ENCODE results near the gene ATP9A. TPM values are rescaled to one million over a fixed set of nuclear protein-coding genes. Genes with fewer than 3 reads are reported as not detected.

The ATP9A gene
- total RNA-seq, 3 donors from 2014 or later, result 0.30 to 1.2 (median 1.0) TPM

GRCh38 chr20:51713213-51713598 lies 55.0 kb downstream of the ATP9A start:
- H3K9me3 Mint-ChIP-seq, result no peaks in the 10 kb centered on the region
- DNase-seq, result no peak
- H3K4me1 Mint-ChIP-seq (ENCODE audit: low read depth), result peaks cover 6% of the 10 kb centered on the region
- H3K27me3 Mint-ChIP-seq (ENCODE audit: low read depth), result peaks cover 21% of the 10 kb centered on the region
- no peak for ATAC-seq
- H3K36me3 Mint-ChIP-seq (ENCODE audit: insufficient read depth), result no peaks in the 10 kb centered on the region
- H3K4me3 Mint-ChIP-seq, result no peak overlapping the region

- H3K27me3 Mint-ChIP-seq (ENCODE audit: low read depth), result peaks cover 15% of the 10 kb centered on the region
- H3K36me3 Mint-ChIP-seq (ENCODE audit: insufficient read depth), result no peaks in the 10 kb centered on the region
- peaks cover 6% of the 10 kb centered on the region for H3K4me1 Mint-ChIP-seq (ENCODE audit: low read depth)
- no peak for ATAC-seq
- H3K9me3 Mint-ChIP-seq, result no peaks in the 10 kb centered on the region
- DNase-seq, result no peak
- H3K4me3 Mint-ChIP-seq, result no peak overlapping the region
Measured at GRCh38 chr20:51712501-51713212, 55.5 kb downstream of the ATP9A start.

GRCh38 chr20:51711426-51711825 lies 56.8 kb downstream of the ATP9A start:
- ATAC-seq, result no peak
- peaks cover 6% of the 10 kb centered on the region for H3K4me1 Mint-ChIP-seq (ENCODE audit: low read depth)

GRCh38 chr20:51710361-51710894 lies 57.8 kb downstream of the ATP9A start:
- no peak for ATAC-seq
- Mint-ChIP-seq H3K4me1 (ENCODE audit: low read depth) (peaks cover 2% of the 10 kb centered on the region), H3K4me3 (no peak overlapping the region), H3K27me3 (ENCODE audit: low read depth) (peaks cover 12% of the 10 kb centered on the region), H3K9me3 (no peaks in the 10 kb centered on the region), H3K36me3 (ENCODE audit: insufficient read depth) (no peaks in the 10 kb centered on the region)
- DNase-seq, result no peak

More at GRCh38 chr20:51711426-51711825, 56.8 kb downstream of the ATP9A start:
- Mint-ChIP-seq H3K4me3 (no peak overlapping the region), H3K36me3 (ENCODE audit: insufficient read depth) (no peaks in the 10 kb centered on the region), H3K27me3 (ENCODE audit: low read depth) (peaks cover 14% of the 10 kb centered on the region), H3K9me3 (no peaks in the 10 kb centered on the region)
- DNase-seq, result no peak

GRCh38 chr20:51705400-51705799 lies 62.8 kb downstream of the ATP9A start:
- no peak overlapping the region for H3K4me3 Mint-ChIP-seq

DNA sequence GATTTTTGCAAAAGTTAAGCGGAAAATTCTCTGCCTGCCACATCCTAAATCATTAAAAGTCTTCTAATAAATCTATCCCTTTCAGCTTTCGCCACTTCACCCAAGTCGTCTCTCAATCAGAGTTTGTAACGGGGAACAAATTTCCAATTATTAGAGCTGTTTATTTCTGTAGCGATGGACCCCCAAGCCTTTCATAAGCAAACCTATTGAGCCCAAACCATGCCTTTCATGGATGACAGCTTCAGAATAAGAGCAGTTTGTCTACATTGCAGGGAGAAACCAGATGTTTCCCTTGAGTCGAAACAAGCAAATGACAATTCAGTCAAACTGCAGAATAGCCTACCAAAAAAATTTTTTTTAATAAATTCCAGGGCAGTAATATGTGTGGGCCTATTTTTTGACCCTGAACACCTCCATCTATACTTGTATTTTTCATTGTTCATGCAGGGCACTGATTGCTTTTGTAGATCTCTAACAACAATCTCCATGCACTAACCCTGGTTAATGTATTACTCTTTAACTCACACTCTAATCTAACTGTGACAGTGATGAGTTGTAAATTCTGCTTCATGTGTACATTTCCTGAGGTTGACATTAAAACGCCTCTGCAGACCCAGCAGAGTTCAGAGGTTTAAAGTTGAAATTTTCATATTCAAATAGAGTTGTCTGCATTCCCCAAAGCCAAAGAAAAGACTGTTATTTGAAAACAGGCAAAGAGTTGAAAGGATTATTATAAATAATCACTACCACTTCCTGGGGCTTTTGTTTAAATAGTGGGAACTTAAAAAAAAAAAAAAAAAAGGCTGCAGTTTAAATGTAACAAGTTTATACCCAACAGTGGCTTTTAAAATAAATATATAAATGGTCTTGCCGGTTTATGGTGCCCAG lies 64.5 kb downstream of the ATP9A start:
- H3K4me3 Mint-ChIP-seq, result no peak overlapping the region
- peaks cover 4% of the 10 kb centered on the region for H3K27me3 Mint-ChIP-seq (ENCODE audit: low read depth)
- DNase-seq, result no peak
- H3K4me1 Mint-ChIP-seq (ENCODE audit: low read depth), result no peaks in the 10 kb centered on the region
- H3K36me3 Mint-ChIP-seq (ENCODE audit: insufficient read depth), result no peaks in the 10 kb centered on the region
- H3K9me3 Mint-ChIP-seq, result no peaks in the 10 kb centered on the region
- ATAC-seq, result no peak

More at GRCh38 chr20:51705400-51705799, 62.8 kb downstream of the ATP9A start:
- Mint-ChIP-seq H3K9me3 (no peaks in the 10 kb centered on the region), H3K27me3 (ENCODE audit: low read depth) (peaks cover 4% of the 10 kb centered on the region), H3K36me3 (ENCODE audit: insufficient read depth) (no peaks in the 10 kb centered on the region), H3K4me1 (ENCODE audit: low read depth) (no peaks in the 10 kb centered on the region)
- no peak for DNase-seq
- no peak for ATAC-seq

DNA sequence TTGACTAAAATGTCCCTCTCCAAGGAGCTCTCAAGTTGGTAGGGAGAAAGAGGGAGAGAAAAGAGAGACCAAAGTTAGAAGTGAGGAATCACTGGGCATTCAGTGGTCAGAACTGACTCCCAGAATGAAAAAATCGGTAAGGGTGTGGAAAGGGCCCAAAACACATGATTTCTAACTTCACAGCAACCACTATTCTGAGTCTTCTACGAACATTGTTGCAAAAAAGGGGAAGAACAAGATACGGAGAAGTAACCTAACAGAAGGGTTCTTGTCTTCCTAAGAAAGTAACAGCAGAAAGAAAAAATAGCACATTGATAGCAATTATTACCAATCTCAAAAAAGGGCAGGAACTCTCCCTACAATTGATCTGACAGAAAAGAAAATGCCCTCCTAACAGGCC lies 65.6 kb downstream of the ATP9A start:
- ATAC-seq (no peak), DNase-seq (no peak)
- H3K9me3 Mint-ChIP-seq, result no peaks in the 10 kb centered on the region
- no peaks in the 10 kb centered on the region for H3K36me3 Mint-ChIP-seq (ENCODE audit: insufficient read depth)
- no peak overlapping the region for H3K4me3 Mint-ChIP-seq
- peaks cover 7% of the 10 kb centered on the region for H3K27me3 Mint-ChIP-seq (ENCODE audit: low read depth)
- no peaks in the 10 kb centered on the region for H3K4me1 Mint-ChIP-seq (ENCODE audit: low read depth)

DNA sequence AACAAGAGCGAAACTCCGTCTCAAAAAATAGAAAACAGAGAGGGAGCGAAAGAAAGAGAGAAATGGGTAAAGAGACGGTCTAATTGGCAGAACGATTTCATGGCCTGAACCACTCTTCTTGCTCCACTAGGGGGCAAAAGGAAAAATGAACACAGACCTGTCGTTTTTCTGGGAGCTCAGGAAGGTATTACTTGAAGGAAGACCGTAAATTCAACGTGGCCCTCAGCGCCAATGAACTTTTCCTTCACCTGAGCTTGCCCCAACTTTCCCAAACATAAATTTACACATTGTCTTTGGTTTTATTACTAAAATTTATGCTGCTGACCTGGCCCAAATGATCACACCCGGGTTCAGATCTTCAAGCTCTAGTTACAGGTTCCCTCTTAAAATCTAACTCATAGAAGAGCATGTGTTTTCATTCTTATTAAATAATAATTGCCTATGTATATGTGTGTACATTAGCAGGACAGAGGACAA lies 67.3 kb downstream of the ATP9A start:
- DNase-seq, result no peak
- Mint-ChIP-seq H3K27me3 (ENCODE audit: low read depth) (peaks cover 8% of the 10 kb centered on the region), H3K4me1 (ENCODE audit: low read depth) (peaks cover 10% of the 10 kb centered on the region), H3K36me3 (ENCODE audit: insufficient read depth) (no peaks in the 10 kb centered on the region), H3K9me3 (no peaks in the 10 kb centered on the region), H3K4me3 (no peak overlapping the region)
- ATAC-seq, result no peak

GRCh38 chr20:51698252-51698651 lies 69.9 kb downstream of the ATP9A start:
- no peaks in the 10 kb centered on the region for H3K9me3 Mint-ChIP-seq

DNA sequence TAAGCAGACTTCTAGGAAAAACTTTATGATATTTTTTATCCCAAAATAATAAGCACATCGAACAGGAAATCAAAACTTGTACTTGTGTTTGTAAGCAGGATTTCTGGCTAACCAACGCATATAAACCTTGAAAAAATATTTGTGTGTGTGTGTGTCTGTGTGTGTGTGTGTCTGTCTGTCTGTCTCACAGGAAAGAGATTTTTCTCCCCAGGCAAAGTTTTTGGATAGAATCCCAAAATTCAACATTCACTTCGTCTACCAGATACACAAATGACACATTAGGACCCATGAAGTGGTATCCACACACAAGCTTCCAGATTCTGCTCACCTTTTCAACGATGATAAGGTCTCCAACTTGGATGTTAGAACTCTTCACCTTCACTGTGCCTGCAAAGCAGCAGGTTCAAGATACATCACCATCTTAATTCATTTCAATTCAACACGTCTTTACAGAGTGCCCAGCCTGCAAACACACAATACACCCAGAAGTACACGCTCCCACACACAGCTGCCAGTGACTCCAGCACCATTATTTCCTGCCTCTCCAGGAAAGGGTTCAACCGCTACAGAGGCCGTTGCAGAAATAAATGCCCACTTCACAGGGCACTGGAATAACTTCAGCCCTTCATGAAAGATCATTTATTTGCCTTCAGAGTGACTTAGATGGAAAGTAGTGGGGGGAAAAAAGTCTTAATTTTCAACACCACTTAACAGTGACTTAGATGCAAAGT lies 70.9 kb downstream of the ATP9A start:
- Mint-ChIP-seq H3K4me1 (ENCODE audit: low read depth) (peaks cover 13% of the 10 kb centered on the region), H3K4me3 (no peak overlapping the region), H3K27me3 (ENCODE audit: low read depth) (peaks cover 19% of the 10 kb centered on the region), H3K36me3 (ENCODE audit: insufficient read depth) (no peaks in the 10 kb centered on the region), H3K9me3 (no peaks in the 10 kb centered on the region)
- DNase-seq (no peak), ATAC-seq (no peak)

More at GRCh38 chr20:51698252-51698651, 69.9 kb downstream of the ATP9A start:
- no peak for DNase-seq
- Mint-ChIP-seq H3K4me3 (no peak overlapping the region), H3K36me3 (ENCODE audit: insufficient read depth) (no peaks in the 10 kb centered on the region), H3K4me1 (ENCODE audit: low read depth) (peaks cover 13% of the 10 kb centered on the region), H3K27me3 (ENCODE audit: low read depth) (peaks cover 16% of the 10 kb centered on the region)
- ATAC-seq, result no peak

GRCh38 chr20:51696304-51697071 lies 71.7 kb downstream of the ATP9A start:
- H3K27me3 Mint-ChIP-seq (ENCODE audit: low read depth), result peaks cover 19% of the 10 kb centered on the region
- H3K9me3 Mint-ChIP-seq, result no peaks in the 10 kb centered on the region
- no peak for ATAC-seq
- no peak for DNase-seq
- H3K36me3 Mint-ChIP-seq (ENCODE audit: insufficient read depth), result no peaks in the 10 kb centered on the region
- H3K4me1 Mint-ChIP-seq (ENCODE audit: low read depth), result peaks cover 13% of the 10 kb centered on the region
- no peak overlapping the region for H3K4me3 Mint-ChIP-seq

DNA sequence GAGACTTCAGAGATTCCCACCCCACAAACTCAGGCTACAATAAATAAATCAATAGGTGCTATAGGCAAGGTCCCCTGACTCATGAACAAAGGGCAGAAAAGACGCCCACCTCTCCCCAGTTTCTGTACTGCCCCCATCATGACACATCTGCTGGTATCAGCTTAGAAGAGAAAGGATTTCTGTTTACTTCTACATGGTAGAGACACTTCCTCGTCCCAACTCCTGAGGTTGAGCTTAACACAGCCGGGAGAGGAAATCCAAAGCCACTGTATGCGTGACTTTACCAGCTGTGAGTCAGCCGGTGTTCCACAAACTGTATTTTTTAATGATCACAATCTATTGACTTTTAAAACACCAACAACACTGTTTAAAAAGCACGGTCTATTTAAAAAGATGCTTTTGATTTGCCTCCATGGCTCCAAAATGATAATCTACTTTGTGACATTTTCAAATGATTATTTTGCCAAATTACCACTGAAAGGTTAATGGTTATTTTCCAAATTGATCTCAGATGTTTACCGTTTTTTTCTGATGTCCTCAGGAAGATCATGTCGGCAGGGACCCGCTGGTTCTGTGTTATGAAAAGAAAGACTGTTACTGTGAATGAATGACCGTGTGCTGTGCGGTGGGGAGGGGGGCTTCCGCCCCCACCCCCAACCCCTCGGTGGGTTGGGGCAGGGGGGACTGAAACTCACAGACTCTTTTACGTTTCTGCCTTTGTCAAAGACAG lies 72.5 kb downstream of the ATP9A start:
- peaks cover 19% of the 10 kb centered on the region for H3K27me3 Mint-ChIP-seq (ENCODE audit: low read depth)
- no peak overlapping the region for H3K4me3 Mint-ChIP-seq
- no peaks in the 10 kb centered on the region for H3K36me3 Mint-ChIP-seq (ENCODE audit: insufficient read depth)
- ATAC-seq (peak; percentile 79 to 80), DNase-seq (no peak)
- peaks cover 13% of the 10 kb centered on the region for H3K4me1 Mint-ChIP-seq (ENCODE audit: low read depth)
- no peaks in the 10 kb centered on the region for H3K9me3 Mint-ChIP-seq

- no peak for ATAC-seq
- H3K4me3 Mint-ChIP-seq, result no peak overlapping the region
Measured at GRCh38 chr20:51692806-51693400, 75.3 kb downstream of the ATP9A start.

More at GRCh38 chr20:51692806-51693400, 75.3 kb downstream of the ATP9A start:
- Mint-ChIP-seq H3K4me1 (ENCODE audit: low read depth) (peaks cover 13% of the 10 kb centered on the region), H3K27me3 (ENCODE audit: low read depth) (peaks cover 17% of the 10 kb centered on the region), H3K36me3 (ENCODE audit: insufficient read depth) (no peaks in the 10 kb centered on the region), H3K9me3 (no peaks in the 10 kb centered on the region)
- DNase-seq, result no peak
